ENCODE measurements around the gene ABCC1. TPM values are rescaled to one million over a fixed set of nuclear protein-coding genes. Genes with fewer than 3 reads are reported as not detected.

Gene ABCC1
- total and polyA plus RNA-seq, 3 donors from 2014 or later = 54.7 to 90.6 (median 88.0) TPM

DNA sequence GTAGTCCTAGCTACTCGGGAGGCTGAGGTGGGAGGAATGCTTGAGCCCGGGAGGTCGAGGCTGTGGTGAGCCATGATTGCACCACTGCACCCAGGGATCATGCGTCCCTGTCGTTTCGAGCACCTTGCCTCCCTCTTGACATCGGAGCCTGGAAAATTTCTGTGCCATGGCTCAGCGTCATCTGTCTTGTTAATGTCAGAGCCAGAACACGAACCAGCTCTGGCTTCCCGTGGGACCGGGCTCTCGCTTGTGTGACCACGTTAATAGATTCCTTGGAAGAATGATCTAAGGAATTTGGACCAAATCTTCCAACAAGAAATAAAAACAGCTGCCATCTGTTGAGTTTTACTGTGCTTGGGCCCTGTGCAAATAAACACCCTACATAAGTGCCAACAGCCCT, 117.7 kb downstream of the ABCC1 start:
- no peaks in the 10 kb centered on the region for H3K27me3 ChIP-seq
- H3K4me1 ChIP-seq = peaks cover 24% of the 10 kb centered on the region
- no peak for DNase-seq
- no peak overlapping the region for H3K4me3 ChIP-seq
- TF ChIP-seq, protein P1, sequence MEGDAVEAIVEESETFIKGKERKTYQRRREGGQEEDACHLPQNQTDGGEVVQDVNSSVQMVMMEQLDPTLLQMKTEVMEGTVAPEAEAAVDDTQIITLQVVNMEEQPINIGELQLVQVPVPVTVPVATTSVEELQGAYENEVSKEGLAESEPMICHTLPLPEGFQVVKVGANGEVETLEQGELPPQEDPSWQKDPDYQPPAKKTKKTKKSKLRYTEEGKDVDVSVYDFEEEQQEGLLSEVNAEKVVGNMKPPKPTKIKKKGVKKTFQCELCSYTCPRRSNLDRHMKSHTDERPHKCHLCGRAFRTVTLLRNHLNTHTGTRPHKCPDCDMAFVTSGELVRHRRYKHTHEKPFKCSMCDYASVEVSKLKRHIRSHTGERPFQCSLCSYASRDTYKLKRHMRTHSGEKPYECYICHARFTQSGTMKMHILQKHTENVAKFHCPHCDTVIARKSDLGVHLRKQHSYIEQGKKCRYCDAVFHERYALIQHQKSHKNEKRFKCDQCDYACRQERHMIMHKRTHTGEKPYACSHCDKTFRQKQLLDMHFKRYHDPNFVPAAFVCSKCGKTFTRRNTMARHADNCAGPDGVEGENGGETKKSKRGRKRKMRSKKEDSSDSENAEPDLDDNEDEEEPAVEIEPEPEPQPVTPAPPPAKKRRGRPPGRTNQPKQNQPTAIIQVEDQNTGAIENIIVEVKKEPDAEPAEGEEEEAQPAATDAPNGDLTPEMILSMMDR (IDR thresholded peaks at IDR 0.05) = no peak
- no peak for TF ChIP-seq POLR2A (IDR thresholded peaks at IDR 0.05)
- H3K36me3 ChIP-seq (ENCODE audit: low read depth, missing control alignments) = no peaks in the 10 kb centered on the region
- 64 to 78% methylated on average over 13 of the region's 13 CpGs for WGBS, 2 donors
- H3K27ac ChIP-seq = peak overlapping the region in 1 of 2 donors; percentile 7
- intact Hi-C loops (cut with DNase I; ENCODE audit: low total_unique reads) = no loop called here
- no peaks in the 10 kb centered on the region for H3K9me3 ChIP-seq

- intact Hi-C loops (cut with DNase I; ENCODE audit: low total_unique reads) = no loop called here
- Histone ChIP-seq H3K27ac (peak overlapping the region; percentile 24 to 59), H3K36me3 (ENCODE audit: low read depth, missing control alignments) (no peaks in the 10 kb centered on the region), H3K4me3 (no peak overlapping the region), H3K9me3 (no peaks in the 10 kb centered on the region), H3K27me3 (no peaks in the 10 kb centered on the region), H3K4me1 (peaks cover 58% of the 10 kb centered on the region)
- 32 to 35% methylated on average over 11 of the region's 11 CpGs for WGBS, 2 donors
- TF ChIP-seq POLR2A (IDR thresholded peaks at IDR 0.05) = no peak
- TF ChIP-seq, protein P1 (IDR thresholded peaks at IDR 0.05) = no peak
- peak; percentile 92 for DNase-seq
These were observed 122.3 kb downstream of the ABCC1 start for GRCh38 chr16:16071631-16072244.

- Histone ChIP-seq H3K27ac (peak overlapping the region in 1 of 2 donors; percentile 10), H3K4me1 (peaks cover 60% of the 10 kb centered on the region), H3K36me3 (ENCODE audit: low read depth, missing control alignments) (no peaks in the 10 kb centered on the region), H3K4me3 (no peak overlapping the region), H3K9me3 (no peaks in the 10 kb centered on the region), H3K27me3 (no peaks in the 10 kb centered on the region)
- no peak for DNase-seq
- TF ChIP-seq POLR2A (IDR thresholded peaks at IDR 0.05) = no peak
- TF ChIP-seq, protein P1 (IDR thresholded peaks at IDR 0.05) = no peak
- WGBS, 2 donors = 88 to 93% methylated on average over 2 of the region's 2 CpGs
- intact Hi-C loops (cut with DNase I; ENCODE audit: low total_unique reads) = no loop called here
These were observed 123.7 kb downstream of the ABCC1 start for GRCh38 chr16:16073001-16073545.

DNA sequence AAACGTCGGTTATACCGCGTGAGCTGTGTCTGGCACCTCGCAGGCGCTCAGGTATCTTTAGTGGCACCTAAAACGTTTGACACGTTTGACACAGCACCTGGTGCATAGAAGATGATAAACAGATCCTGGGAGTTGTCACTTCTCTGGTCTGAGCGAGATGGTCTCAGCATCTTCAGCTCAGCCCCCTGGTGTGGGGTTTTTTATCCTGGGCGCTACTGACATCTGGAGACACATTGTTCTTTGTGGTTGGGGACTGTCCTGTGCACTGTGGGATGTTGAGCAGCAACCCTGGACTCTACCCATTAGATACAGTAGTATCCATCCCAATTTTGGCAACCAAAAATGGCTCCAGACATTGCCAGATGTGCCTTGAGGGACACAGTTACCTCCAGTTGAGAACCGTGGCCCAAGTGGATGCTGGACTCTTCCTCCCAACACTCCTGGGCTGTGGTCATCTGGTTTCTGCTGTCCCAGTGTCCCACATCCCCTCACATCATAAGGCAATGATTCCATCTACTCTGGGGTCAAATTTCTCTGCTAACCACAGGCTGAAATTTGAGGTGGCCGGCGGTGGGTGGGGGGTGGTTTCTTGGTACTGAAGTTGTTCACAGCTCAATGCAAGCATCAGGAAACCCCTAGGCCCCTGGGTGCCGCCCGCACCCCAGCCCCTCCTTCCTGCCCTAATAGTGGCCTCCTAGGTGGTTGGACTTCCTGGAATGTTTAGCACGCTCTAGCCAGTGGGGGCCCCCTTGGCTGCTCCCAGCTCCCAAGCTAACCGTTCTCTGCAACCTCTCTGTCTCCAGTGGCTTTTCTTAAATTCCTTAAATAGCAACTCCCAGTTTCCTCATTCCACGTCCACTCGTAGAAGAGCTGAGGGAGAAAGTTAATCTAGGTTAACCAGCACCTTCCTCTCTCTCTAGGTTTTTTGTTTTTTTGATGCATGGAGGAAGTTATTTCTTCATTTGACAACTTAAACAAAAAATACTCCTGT, 124.8 kb downstream of the ABCC1 start:
- H3K36me3 ChIP-seq (ENCODE audit: low read depth, missing control alignments) = no peaks in the 10 kb centered on the region
- intact Hi-C loops (cut with DNase I; ENCODE audit: low total_unique reads) = no loop called here
- TF ChIP-seq, protein P1 (IDR thresholded peaks at IDR 0.05) = no peak
- no peak for TF ChIP-seq POLR2A (IDR thresholded peaks at IDR 0.05)
- no peaks in the 10 kb centered on the region for H3K9me3 ChIP-seq
- peaks cover 62% of the 10 kb centered on the region for H3K4me1 ChIP-seq
- WGBS, 2 donors = 62 to 72% methylated on average over 15 to 19 of the region's 19 CpGs
- H3K4me3 ChIP-seq = no peak overlapping the region
- peak; percentile 42 for DNase-seq
- peak overlapping the region in 1 of 2 donors; percentile 68 for H3K27ac ChIP-seq
- no peaks in the 10 kb centered on the region for H3K27me3 ChIP-seq
